GM19099 (cell line): ENCODE data around the gene ZFTA.

ENCODE experiments used
- POLR2A ChIP-seq: IDR thresholded peaks from 3 replicates; pipeline ENCODE4 v1.6.1; 2011; ENCODE audit warnings: low read depth; ENCODE audit not compliant: insufficient read length; ENCODE audit errors: extremely low read depth

Gene ZFTA

DNA sequence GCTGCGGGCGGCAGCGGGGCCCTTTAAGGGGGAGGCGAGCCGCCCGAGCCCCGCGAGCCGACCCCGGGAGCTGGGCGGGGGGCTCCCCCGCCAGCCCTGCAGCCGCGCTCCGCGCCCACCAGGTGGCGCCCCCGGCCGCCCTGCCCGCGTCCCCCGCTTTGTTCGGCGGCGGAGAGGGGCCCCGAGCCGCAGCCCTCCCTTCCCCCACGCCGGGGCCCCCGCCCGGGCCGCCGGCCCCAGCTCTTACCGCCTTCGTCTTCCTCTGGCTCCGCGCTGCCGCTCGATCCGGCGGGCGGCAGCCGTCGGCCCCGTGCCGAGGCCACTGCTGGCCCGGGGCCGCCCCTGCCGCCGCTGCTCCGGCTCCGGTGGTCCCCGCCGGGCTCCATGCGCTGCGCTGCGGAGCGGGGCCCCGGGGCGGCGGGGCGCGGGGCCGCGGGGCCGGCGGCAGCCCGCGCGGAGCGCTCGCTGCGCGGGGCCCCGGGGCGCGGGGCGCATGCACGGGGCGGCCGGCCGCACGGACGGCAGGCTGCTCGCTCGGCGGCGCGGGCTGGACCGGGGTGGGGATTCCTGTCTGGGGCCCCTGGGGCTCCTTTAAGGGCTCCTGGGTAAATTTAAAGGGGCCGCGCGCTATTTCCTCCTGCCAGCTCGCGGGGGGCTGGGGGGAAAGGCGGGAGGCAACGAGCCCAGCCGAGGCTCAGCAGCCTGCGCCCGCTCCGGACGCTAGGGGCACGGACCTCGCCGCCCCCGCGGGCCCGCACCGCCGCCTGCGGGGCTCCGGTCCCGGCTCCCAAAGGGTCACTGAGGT, at the start of gene ZFTA:
TSS of gene ZFTA (minus strand) at position 539 of the 805 bp plus-strand sequence. CDS start at position 386, 153 bp downstream.
- no peak for TF ChIP-seq POLR2A

DNA sequence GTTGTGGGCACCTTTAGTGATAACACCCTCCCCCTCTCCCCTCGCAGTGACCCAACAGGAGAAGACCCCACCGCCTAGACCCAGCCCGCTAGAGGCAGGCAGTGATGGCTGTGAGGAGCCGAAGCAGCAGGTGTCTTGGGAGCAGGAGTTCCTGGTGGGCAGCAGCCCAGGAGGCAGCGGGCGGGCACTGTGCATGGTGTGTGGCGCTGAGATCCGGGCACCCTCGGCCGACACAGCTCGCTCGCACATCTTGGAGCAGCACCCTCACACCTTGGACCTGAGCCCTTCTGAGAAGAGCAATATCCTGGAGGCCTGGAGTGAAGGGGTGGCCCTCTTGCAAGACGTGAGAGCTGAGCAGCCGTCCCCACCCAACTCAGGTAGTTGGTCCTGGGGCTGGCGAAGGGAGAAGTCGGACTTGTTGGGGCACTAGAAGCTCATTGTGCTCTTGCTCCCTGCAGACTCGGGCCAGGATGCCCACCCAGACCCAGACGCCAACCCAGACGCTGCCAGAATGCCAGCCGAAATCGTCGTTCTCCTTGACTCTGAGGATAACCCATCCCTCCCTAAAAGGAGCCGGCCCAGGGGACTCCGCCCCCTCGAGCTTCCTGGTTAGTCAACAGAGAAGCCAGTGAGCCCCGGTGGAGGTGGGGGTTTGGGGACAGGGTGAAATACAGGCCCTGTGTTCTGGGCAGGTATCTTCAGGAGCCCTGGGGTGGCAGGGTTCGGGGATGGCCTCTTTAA, 49.4 kb upstream of the ZFTA start:
- TF ChIP-seq POLR2A: no peak

DNA sequence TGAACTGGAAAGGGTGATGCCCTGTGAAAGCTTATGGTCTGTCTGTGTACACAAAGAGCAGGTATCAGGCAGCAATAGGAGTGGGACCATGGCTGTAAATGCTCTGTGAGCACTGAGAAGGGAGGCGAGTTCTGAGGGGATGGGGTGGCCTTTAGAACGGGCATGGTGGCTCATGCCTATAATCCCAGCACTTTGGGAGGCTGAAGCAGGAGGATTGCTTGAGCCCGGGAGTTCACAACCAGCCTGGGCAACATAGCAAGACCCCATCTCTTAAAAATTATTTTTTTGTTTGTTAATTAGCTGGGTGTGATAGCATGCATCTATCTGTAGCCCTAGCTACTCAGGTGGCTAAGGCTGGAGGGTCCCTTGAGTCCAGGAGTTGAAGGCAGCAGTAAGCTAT, 48.2 kb upstream of the ZFTA start:
- no peak for TF ChIP-seq POLR2A

DNA sequence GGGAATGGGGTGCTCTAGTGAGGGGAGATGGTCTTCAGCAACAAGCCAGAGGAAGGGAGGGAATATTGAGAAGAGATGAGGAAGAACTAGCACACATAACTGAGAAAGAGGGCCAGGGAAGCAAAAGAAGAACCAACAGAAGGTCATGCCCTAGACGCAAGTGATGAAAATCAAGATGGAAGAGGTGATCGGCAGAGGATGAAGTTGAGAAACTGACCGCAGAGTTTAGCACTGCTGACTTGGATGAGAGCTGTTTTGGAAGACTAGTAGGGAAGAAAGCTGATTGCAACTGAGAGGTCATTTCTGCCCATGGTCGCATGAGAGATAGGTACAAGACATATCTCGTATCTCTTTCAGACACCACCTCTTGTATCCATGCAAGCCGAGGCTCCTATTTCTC, 47.6 kb upstream of the ZFTA start:
- no peak for TF ChIP-seq POLR2A

DNA sequence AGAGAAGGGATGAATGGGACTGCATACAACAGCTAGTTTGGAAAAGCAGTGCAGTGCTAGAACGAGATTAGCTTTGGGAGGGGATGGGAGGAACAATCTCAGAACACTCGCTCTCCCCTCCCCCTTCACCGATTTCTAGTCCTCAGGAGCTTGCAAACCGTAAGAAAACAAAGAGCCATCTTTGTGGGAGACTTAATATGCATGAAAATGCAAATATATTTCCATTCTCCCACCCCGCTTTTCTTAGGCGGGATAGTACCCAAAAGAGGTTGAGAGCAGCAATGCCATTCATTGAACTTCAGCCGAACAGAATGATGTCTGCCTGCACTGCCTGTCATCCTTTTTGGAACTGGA, 45.8 kb upstream of the ZFTA start:
- TF ChIP-seq POLR2A: no peak

DNA sequence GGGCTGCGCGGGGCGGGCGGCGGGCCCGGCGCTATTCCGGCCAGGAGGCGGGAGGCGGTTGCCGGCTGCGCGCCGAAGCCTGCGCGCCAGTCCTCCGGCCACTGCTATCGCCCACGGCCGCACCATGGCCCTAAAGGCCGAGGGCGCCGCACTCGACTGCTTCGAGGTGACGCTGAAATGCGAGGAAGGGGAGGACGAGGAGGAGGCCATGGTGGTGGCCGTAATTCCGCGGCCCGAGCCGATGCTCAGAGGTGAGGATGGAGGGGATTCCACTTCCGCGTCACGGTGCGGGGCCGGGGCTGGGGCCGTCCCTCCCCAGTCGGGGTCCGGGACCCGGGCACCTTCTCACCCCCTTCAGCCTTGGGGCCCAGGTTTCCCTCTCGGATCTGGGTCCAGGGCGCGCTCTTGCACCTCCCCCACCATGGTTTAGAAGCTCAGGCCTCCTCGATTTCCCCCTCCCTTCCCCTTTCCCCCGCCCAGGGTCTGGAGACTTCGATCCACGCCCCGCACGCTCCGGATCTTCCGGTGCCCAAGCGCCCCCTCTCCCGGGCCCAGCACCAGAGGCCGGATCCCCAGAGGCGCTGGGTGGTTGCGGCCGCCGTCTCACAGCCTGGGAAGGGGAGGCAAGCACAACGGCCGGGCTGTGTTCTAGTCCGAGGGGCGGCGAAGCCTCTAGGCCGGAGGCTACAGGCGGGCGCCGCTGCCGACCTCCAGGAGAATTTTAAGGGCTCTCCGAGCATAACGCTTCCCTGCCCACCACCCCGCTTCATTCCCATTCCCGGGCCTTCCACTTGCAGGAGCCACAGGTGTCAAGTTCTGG, 45.2 kb upstream of the ZFTA start:
- TF ChIP-seq POLR2A: no peak

DNA sequence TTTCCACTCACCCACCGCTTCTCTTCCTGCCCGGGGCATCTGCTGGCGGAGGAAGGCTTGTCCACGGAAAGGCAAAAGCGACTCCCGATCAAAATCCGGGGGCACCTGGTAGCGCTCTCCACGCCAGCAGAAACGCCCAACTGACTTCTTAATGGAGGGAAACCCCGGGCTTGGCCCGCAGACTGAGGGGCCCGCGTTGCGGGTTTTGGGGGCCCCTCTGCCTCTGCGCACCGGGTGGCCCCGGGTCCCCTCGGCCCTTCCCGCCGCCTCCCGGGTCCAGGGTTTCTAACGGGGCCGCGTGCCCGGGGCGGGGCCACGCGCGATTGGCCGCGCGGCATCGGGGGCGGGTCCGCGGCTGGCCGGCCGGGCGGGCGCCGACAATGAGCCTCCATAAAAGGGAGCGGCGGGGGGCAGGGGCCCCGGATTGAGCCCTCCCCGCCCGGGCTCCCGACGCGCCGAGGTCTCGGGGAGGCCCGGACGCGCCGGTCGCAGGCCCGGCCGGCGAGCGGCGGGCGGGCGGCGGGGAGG, 44.5 kb upstream of the ZFTA start, which contains the start of gene SPINDOC:
TSS of gene SPINDOC (plus strand) at position 422 of the 528 bp plus-strand sequence. CDS start 231 bp downstream, outside the sequence.
- peak; percentile 87 for TF ChIP-seq POLR2A

DNA sequence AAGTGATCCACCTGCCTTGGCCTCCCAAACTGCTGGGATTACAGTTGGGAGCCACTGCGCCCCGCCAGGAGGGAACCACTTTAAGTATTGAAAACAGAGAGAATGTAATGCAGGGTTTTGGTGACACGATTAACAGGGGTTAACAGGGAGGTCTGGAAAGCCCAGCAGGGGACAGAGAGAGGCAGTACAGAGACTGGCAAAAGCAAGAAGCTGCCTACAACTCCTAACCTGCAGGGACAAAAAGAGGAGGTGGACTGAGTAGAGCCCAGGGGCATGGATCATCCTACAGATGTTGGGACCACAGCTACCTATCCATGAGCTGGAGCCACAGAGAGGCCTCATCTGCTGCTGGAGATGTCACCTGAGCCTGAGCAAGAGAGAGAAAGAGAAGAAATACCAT, 42.9 kb upstream of the ZFTA start:
- TF ChIP-seq POLR2A: no peak

DNA sequence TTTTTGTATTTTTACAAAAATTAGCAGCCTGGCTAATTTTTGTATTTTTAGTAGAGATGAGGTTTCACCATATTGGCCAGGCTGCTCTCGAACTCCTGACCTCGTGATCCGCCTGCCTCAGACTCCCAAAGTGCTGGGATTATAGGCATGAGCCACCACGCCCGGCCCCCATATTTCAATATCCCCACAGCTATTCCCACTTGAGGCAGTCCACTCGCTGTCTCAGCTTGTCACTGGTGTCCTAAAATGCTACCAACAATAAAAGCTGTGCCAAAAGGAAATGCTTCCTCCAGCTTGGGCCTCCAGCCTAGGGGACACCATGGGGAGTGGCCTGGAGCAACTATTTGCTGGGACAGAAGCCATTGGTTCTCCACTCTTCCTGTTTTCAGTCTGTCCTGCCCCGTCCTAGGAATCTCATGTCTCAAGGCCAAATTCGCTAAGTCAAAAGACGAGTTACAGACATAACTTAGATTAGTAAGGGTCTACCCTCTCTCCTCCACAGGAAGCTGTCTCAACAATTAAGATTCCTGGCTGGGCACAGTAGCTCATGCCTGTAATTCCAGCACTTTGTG, 37.4 kb upstream of the ZFTA start:
- no peak for TF ChIP-seq POLR2A

DNA sequence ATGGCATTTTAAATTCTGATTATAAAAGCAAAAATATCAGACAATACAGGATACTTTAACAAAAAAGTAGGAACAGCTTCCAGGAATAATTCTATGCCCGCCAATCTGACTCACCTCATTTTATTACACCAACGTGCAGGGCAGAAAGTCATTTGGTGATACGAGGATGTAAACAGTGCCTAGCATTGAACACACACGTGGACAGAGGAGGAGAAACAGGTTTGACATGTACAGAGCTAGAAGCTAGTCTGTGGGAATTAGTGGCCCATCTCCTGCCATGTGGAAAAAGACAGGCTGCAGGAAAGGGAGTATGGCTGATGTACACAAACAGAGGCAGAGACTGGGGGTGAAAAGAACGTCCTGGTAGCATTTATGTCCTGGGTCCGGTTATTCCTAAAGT, 35.7 kb upstream of the ZFTA start:
- no peak for TF ChIP-seq POLR2A

DNA sequence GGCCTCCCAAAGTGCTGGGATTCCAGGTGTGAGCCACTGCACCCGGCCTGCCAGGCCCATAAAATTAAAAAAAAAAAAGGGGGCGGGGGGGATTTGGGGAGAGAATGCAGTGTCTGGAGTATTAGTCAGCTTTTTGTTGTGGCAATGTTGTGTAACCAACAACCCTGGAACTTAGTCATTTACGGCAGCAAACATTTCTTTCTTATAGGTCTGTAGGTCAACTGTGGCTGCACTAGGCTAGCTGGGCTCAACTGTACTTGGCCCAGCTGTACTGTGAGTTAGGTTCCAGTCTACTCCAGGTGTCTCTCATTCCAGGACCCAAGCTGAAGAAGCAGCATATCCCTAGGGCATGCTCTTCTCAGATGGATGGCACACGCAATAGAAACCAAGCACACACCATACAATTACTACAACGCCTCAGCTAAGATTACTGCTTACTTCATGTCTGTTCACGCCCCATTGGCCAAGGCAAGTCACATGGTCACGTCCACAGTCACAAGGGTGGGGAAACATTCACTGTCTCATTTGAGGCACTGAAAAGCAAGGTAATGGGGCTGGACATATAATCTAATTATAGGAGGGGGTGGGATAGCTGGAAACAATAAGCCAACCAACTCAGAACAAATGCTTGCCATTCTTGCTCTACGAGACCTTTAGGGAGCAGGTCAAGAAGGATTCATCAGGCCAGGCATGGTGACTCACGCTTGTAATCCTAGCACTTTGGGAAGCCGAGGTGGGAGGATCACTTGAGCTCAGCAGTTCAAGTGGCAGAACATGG, 34.3 kb upstream of the ZFTA start:
- no peak for TF ChIP-seq POLR2A

DNA sequence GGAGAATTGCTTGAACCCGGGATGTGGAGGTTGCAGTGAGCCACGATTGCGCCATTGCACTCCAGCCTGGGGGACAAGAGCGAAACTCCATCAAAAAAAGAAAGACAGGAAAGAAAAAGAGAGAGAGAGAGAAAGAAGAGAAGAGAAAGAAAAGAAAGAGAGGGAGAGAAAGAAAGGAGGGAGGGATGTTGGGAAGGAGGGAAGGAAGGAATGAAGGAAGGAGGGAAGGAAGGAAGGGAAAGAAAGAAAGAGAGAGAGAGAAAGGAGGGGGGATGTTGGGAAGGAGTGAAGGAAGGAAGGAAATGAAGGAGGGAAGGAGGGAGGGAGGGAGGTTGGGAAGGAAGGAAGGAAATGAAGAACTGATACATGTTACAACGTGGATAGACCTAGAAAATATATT, 32.3 kb upstream of the ZFTA start:
- no peak for TF ChIP-seq POLR2A

DNA sequence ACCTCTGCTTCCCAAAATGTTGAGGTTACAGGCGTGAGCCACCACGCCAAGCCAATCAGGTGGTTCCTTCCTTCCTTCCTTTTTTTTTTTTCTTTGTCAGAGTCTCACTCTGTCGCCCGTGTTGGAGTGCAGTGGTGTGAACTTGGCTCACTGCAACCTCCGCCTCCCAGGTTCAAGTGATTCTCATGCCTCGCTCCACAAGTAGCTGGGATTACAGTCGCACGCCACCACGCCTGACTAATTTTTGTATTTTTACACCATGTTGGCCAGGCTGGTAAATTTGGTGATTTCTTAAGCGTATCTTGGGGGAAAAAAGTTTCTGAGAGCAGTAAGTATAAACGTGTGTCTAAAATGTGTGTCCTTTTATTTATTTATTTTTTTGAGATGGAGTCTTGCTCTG, 26.5 kb upstream of the ZFTA start:
- TF ChIP-seq POLR2A: no peak

DNA sequence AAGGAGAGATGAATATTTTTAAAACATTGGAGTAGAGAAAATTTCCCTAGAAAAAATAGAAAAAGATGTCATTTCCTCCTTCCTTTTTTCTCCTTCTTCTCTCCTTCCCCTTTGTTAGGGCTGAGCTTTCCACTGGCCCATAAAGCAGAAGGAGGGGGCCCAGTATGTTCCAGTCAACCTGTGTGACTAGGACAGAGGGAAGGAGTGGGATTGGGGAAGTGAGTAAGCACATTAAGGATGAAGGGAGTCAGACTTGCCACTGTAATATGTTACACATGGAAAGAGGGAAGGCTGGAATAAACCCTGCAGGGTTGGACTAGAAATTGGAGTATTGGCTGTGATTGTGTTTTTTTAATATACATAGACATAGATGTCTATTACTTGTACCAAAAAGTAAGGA, 24.6 kb upstream of the ZFTA start:
- TF ChIP-seq POLR2A: no peak
